ENCODE measurements around the gene GOLGA7B. TPM values are rescaled to one million over a fixed set of nuclear protein-coding genes. Genes with fewer than 3 reads are reported as not detected.

GOLGA7B gene
- total and polyA plus RNA-seq, 2 donors (not counting 1 experiment from before 2014, with no cell fraction given), result 0.01 TPM; not detected in 1

- ATAC-seq (ENCODE audit: low read depth) (no peak), DNase-seq (no peak)
- Mint-ChIP-seq H3K4me3 (no peak overlapping the region), H3K4me1 (no peaks in the 10 kb centered on the region), H3K27me3 (peaks cover 11% of the 10 kb centered on the region), H3K27ac (no peak overlapping the region), H3K9me3 (ENCODE audit: insufficient read depth) (no peaks in the 10 kb centered on the region)
- Histone ChIP-seq H3K9me3 (ENCODE audit: control extremely low read depth in 1 of 3, control insufficient read depth in 2 of 3, insufficient read depth in 1 of 3, low read length in 2 of 3) (no peaks in the 10 kb centered on the region), H3K4me2 (replicated peaks; ENCODE audit: low read depth, low read length, poor library complexity, severe bottlenecking) (no peak overlapping the region), H3K9ac (ENCODE audit: low read length) (no peak overlapping the region), H2AFZ (ENCODE audit: insufficient read depth, low read depth, low read length, poor library complexity, severe bottlenecking) (no peak overlapping the region), H3K27ac (ENCODE audit: low read length in 2 of 2) (no peak overlapping the region), H3K27me3 (replicated peaks in 1 of 4; ENCODE audit: control extremely low read depth in 1 of 4, control insufficient read depth in 3 of 4, insufficient read depth in 4 of 4, low read length in 3 of 4) (peaks cover 0 to 3% (median 0%) of the 10 kb centered on the region in 4 experiments), H3K4me1 (ENCODE audit: control insufficient read depth in 2 of 2, insufficient read depth in 2 of 2, low read length in 2 of 2) (no peaks in the 10 kb centered on the region), H3K79me2 (ENCODE audit: control insufficient read depth, insufficient read depth, low read length) (no peaks in the 10 kb centered on the region), H3K36me3 (replicated peaks in 1 of 2; ENCODE audit: control extremely low read depth in 1 of 2, control insufficient read depth in 1 of 2, extremely low read depth in 1 of 2, insufficient read depth in 2 of 2, low read length in 1 of 2) (no peaks in the 10 kb centered on the region), H3K4me3 (ENCODE audit: control extremely low read depth in 1 of 5, extremely low read depth in 1 of 5, insufficient read depth in 1 of 5, low read depth in 2 of 5, low read length in 4 of 5) (no peak overlapping the region), H4K20me1 (ENCODE audit: control insufficient read depth, insufficient read depth, low read length, poor library complexity, severe bottlenecking) (no peaks in the 10 kb centered on the region)
- 40% methylated on average over 2 of the region's 3 CpGs for WGBS (ENCODE audit: insufficient coverage)
- CTCF ChIA-PET, result no interaction called here
- TF ChIP-seq EZH2 (IDR thresholded peaks at IDR 0.05; ENCODE audit: borderline replicate concordance, insufficient read depth, low read depth, low read length, poor library complexity, severe bottlenecking), result no peak
- TF ChIP-seq, protein P1, sequence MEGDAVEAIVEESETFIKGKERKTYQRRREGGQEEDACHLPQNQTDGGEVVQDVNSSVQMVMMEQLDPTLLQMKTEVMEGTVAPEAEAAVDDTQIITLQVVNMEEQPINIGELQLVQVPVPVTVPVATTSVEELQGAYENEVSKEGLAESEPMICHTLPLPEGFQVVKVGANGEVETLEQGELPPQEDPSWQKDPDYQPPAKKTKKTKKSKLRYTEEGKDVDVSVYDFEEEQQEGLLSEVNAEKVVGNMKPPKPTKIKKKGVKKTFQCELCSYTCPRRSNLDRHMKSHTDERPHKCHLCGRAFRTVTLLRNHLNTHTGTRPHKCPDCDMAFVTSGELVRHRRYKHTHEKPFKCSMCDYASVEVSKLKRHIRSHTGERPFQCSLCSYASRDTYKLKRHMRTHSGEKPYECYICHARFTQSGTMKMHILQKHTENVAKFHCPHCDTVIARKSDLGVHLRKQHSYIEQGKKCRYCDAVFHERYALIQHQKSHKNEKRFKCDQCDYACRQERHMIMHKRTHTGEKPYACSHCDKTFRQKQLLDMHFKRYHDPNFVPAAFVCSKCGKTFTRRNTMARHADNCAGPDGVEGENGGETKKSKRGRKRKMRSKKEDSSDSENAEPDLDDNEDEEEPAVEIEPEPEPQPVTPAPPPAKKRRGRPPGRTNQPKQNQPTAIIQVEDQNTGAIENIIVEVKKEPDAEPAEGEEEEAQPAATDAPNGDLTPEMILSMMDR (IDR thresholded peaks at IDR 0.05), result no peak
- POLR2A ChIA-PET, result no interaction called here
- intact Hi-C loops (cut with micrococcal nuclease), result no loop called here
Measured at GRCh38 chr10:97813311-97813710, 36.3 kb upstream of the GOLGA7B start.

GRCh38 chr10:97814996-97815395 lies 34.6 kb upstream of the GOLGA7B start:
- no peak overlapping the region for H3K4me2 ChIP-seq (replicated peaks; ENCODE audit: low read depth, low read length, poor library complexity, severe bottlenecking)
- no peak overlapping the region for H3K27ac ChIP-seq (ENCODE audit: low read length in 2 of 2)
- Mint-ChIP-seq H3K4me1 (no peaks in the 10 kb centered on the region), H3K27ac (no peak overlapping the region), H3K9me3 (ENCODE audit: insufficient read depth) (no peaks in the 10 kb centered on the region), H3K27me3 (peaks cover 6% of the 10 kb centered on the region), H3K4me3 (no peak overlapping the region)
- WGBS (ENCODE audit: insufficient coverage), result 89% methylated on average over 5 of the region's 5 CpGs
- DNase-seq, result no peak
- ChIA-PET POLR2A (no interaction called here), CTCF (no interaction called here)
- ATAC-seq (ENCODE audit: low read depth), result no peak
- H3K9ac ChIP-seq (ENCODE audit: low read length), result no peak overlapping the region
- no peaks in the 10 kb centered on the region for H3K4me1 ChIP-seq (ENCODE audit: control insufficient read depth in 2 of 2, insufficient read depth in 2 of 2, low read length in 2 of 2)
- H3K27me3 ChIP-seq (replicated peaks in 1 of 4; ENCODE audit: control extremely low read depth in 1 of 4, control insufficient read depth in 3 of 4, insufficient read depth in 4 of 4, low read length in 3 of 4), result peaks cover 0 to 3% (median 0%) of the 10 kb centered on the region in 4 experiments
- no peaks in the 10 kb centered on the region for H3K9me3 ChIP-seq (ENCODE audit: control extremely low read depth in 1 of 3, control insufficient read depth in 2 of 3, insufficient read depth in 1 of 3, low read length in 2 of 3)
- intact Hi-C loops (cut with micrococcal nuclease), result no loop called here
- no peak overlapping the region for H3K4me3 ChIP-seq (ENCODE audit: control extremely low read depth in 1 of 5, extremely low read depth in 1 of 5, insufficient read depth in 1 of 5, low read depth in 2 of 5, low read length in 4 of 5)
- H3K79me2 ChIP-seq (ENCODE audit: control insufficient read depth, insufficient read depth, low read length), result no peaks in the 10 kb centered on the region
- TF ChIP-seq, protein P1 (IDR thresholded peaks at IDR 0.05), result no peak
- TF ChIP-seq EZH2 (IDR thresholded peaks at IDR 0.05; ENCODE audit: borderline replicate concordance, insufficient read depth, low read depth, low read length, poor library complexity, severe bottlenecking), result no peak
- H3K36me3 ChIP-seq (replicated peaks in 1 of 2; ENCODE audit: control extremely low read depth in 1 of 2, control insufficient read depth in 1 of 2, extremely low read depth in 1 of 2, insufficient read depth in 2 of 2, low read length in 1 of 2), result no peaks in the 10 kb centered on the region
- H2AFZ ChIP-seq (ENCODE audit: insufficient read depth, low read depth, low read length, poor library complexity, severe bottlenecking), result no peak overlapping the region
- no peaks in the 10 kb centered on the region for H4K20me1 ChIP-seq (ENCODE audit: control insufficient read depth, insufficient read depth, low read length, poor library complexity, severe bottlenecking)

Measured in B cell (primary cell).